Stimulated activated CD8-positive, alpha-beta memory T cell treated with anti-CD3 and anti-CD28 coated beads, Interleukin-4, amount 100 ng/mL, for 48 hours (primary cell): ENCODE measurements around the gene PIWIL1.

Experiments
- DNase-seq: peaks from one replicate; pipeline ENCODE4 v3.0.0-alpha.2; 2020

PIWIL1 gene

DNA sequence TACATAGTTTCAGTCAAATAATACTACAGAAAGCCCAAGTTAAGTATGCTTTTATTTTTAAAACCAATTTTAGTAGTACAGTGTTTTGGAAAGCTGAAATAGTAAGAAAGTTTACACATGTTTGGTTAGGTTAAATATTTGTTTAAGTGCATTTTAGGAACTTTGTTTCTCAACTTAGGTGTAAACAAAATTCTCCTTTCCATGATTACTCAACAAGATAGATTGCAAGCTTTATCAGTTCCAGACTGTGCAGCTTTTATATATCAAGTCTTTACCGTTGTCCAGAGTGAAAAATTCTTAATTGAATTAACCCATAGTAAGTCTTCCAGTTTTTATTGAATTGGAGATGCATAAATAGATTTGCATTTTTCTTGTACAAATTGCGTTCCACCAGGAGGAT lies 45.1 kb downstream of the PIWIL1 start:
- DNase-seq, result no peak

DNA sequence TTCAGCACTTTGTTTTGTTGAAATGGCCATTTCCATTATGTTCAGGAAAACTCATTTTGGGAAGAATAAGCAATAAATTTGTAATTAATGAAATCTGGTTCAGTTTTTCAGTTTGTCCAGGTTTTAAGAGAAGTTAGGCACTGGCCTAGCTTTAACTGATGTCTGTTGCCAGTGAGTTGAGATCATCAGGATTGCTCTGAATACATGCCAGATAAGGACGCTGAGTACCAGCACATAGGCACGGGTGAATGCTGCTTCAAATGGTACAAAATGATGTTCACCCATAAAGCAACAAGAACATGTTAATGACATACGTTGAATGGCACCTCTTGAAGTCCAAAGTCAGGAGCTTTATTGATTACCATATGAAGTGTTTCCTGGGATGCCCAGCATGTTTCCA lies 46.5 kb downstream of the PIWIL1 start:
- no peak for DNase-seq

DNA sequence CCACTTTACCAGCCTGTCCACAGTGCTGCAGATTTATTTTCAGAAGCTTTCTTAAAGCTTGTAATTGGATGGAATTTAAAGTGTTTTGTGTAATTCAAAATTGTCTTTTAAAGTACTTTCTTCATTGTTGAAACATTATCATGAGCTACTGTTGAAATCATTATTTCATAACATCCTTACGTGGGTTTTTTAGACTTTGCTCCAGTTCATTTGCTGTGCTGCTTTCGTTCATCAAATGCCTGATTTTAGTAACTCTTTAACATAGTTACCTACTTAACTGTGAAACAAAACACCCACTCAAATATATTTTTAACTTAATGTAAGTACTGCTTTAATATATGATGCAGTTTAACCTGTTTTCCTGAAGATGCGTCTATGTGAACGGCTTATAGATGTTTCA lies 47.5 kb downstream of the PIWIL1 start:
- no peak for DNase-seq

DNA sequence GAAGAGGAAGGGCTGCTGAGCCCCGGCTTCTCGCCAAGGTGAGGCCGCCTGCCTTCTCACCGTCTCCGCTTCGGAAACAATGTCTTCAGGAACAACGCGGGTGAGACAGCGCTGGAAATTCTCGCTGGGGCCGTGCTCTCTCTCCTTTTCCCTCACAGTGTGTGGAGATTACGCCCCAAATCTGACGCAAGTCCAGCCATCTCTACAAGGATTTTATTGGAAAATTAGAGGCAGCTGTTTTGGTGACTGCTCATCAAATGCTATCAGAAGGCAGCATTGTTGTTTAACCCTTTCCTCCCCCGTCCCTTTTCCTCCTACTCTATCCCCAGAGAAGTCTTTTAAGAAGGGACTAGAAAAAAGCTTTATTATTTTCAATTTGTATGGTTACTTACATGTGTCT lies 53.5 kb downstream of the PIWIL1 start:
- DNase-seq, result no peak

DNA sequence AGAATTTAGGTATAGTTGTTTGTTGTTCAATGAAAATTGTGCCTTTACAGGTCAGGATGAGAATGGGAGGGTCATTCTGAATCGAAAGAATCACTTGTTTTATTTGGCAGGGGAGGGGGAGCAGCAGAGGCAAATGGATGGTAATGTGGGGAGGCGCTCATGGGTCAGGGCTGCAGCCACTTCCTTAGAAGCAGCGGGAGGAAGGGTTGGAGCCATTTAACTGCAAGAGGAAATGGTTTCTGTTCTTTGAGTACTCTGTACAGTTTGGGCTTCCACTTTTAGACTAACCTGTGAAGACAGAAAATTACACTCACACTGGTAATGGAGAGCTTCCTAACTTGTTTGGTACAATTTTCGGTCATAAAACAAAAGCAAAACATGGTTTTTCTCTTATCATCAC lies 57.2 kb downstream of the PIWIL1 start:
- no peak for DNase-seq

DNA sequence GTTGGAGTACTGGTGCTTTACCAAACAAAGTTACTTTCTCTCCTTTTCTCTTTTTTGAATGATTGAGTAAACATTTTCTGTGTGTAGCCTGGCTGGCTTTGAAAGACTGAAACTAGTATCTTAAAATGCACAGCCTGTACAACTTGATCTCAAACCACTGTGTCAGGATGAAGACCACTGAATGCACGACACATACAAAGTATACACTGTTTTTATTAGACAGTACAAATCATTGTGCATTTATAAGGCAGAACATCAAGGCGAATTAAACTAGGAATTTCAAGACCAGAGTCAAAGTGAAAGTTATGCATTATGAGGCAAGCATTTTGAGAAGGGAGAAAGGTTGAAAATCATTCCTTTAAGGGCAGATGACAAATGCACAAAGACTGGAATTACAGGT lies 59.0 kb downstream of the PIWIL1 start:
- no peak for DNase-seq

DNA sequence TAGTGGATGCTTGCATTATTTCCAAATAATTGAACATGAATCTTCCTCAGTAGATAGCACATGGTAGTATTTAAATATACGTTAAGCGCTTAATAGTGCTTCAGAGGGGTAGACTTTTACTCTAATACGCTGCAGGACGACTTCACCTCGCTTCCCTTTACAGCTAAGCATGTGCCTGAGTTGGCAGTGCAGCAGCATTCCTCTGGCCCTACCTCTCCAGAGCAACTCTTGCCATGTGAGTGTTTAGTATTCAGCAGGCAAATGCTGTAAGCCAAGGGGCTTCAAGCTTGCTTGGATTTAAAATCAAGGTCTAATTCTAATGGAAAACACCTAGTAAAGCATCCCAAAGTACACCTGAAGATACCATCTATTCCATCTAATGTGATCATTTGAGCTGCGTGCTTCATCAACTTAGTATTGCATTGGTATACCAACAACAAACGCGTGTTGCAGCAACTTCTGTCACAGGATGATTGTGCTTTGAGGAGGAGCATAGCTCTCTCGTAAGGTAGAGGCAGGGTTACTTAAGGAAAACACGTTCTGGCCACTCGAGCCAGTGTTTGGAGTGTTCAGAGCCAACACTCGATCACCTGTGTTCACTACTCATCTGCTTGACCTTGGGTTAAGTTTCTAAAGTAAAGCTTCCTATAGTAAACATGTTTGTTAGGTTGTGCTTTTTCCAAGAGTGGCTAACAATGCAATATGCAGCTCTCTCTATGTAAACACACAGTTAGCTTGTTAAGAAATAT lies 60.6 kb downstream of the PIWIL1 start:
- no peak for DNase-seq

DNA sequence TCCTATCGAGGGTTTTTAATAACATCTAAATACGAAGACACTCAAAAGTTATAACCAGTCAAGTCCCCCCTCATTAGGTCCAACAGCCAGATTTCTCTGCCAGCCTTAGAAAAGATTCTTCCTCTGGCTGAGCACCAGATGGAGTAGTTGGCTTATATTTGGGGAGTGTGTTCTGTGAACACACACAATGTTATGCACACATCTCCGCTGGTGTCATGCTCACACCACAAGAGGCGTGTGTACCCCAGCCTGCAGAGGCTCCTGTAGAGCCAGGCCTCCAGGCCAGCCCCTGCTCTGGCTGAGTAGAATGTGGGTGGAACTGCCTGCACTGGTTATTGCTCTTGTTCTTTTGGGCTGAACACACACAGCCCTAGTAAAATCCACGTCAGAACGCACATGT lies 64.0 kb downstream of the PIWIL1 start:
- no peak for DNase-seq

DNA sequence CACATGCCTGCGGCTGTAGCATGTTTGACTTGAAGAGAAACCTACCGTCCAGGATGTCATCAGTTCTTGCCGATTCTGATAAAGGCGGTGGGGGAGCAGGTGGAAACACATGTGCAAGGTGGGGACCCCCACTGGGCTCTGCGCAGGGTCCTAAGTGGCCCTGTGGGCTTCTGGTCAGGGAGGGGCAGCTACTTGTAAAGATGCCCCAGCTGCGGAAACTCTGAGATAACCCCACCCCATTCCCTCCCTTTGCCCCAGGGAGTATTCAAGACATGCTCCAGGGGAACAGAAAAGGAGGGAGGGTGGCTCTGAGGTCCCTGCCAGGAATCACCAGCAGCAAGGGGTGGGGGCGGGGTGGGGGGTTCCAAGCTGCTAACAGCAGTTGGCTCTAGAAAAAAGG lies 67.6 kb downstream of the PIWIL1 start:
- no peak for DNase-seq

DNA sequence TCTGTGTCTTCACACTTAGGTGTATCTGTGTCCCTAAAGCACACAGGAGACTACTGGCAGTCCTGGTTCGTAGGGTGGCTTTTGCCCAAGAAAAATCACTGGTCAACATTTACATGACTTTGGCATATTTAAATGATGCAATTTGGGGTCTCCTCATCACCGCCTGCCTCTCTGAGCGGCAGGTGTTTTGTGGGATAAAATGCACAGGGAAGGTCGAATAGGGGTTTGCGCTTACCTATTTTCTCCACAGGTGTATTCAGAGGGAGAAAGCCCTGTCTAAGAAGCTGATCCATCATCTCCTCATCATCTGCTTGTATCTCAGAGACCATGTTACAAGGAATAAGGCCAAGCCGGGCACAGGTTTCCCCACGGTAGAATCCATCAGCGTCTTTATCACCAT lies 74.7 kb downstream of the PIWIL1 start:
- DNase-seq, result no peak

DNA sequence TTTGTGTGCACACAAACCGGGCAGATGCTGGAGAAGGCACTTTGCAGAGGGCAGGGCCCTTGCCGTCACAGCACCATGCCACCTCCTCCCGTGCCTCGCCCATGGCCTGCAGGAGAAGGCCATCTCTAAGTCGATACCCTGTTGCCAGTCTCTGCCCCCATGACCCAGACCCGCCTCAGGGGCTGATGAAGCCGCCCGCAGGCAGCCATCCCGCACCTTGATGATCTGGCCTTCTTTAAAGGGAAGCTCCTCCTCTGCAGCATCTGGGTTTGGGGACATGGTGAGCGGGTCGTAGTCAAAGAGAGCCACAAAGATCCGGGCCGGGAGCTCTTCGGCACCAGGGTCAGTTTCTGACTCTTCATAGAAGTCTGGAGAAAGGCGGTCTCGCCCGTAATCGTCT lies 76.2 kb downstream of the PIWIL1 start:
- no peak for DNase-seq

DNA sequence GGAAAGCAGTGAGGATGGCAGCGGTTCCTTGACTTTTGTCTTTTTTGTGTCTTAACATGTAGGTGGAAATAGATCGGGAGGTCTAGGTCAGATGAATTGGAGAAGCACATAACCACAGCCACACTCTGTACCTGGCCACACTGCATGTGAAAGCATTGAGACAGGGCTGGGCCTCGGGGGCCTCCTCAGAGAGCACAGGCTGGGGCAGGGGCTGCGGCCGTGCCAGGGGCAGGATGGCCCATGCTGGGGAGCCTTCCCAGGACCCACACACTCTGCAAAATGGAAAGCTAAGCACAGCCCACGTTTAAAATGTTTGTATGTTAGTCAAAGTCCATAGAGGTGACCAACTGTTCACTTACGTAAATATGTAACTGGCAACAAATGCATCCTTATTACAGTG lies 76.7 kb downstream of the PIWIL1 start:
- no peak for DNase-seq

DNA sequence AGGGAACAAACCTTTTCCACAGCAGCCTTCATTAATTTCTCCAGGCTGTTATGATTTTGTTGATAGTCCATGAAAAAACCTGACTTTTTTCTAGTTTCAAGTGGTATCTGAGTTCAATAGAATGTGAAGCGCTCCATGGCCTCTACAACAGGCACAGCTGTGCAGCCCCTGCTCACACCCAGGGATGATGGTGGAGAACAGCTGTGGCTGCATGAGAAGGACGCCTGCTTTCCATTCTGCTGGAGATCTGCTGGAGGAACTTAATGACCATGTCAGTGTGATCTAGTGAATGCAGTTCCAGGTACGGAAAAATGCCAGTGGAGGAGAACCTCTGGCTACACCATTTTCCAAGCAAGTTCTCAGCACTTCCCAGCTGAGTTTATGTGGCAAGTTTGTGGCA lies 80.6 kb downstream of the PIWIL1 start:
- peak; percentile 10 for DNase-seq

DNA sequence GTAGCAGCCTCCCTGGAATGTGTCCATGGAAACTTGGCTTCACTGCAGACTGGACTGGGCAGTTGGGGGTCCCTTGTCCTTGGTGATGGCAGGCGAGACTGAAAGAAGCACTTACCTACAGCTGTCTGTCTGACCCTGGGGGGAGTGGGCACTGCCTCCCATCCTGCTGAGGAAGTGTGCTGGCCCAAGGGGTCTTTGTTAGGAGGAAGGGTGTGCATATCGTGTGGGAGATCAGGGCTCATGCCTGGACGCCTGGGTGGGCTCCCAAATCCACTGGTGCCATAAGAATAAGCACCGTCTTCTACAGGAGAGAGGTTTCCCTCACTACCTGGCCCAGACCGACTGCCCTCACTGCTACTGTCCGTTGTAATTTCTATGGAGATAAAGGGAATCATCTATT lies 81.4 kb downstream of the PIWIL1 start:
- DNase-seq, result peak; percentile 6

DNA sequence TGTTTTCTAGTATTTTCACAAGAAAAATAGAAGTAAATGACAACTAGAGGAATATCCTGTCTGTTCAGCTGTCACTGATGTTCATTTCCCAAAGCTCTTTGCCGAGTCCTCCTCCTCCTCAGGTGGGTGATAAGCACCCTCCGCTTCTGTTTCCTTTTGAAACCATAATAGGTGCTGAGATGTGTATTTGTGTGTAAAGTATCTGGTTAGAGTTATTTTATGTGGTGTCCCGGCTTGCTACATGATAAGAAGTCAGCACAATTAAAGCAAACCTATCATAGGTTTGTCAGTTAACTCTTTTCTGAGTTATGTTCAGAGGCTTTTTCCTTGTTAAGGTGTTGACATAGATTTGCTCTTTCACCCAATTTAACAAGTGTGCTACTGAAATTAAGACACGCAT lies 82.4 kb downstream of the PIWIL1 start:
- DNase-seq, result peak; percentile 1

DNA sequence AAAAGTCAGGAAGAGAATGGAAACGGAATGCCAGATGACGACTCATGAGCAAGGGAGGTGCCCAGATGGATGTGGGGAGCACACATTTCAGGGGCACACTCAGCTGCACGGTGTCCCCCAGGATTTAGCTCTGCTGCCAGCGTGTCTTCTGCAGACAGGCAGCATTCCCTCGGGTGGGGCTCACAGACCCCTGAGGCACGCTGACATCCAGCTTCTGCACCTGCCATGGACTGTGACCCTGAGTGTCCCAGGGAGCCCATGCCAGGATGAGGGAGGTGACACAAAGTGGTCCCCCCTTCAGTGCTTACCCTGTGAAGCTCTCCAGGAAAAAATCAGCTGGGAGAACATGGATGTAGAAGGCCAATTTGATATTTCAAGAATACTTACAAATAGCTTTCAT lies 84.2 kb downstream of the PIWIL1 start:
- DNase-seq, result no peak
